Smooth muscle cell (in vitro differentiated cells): Measurements from ENCODE around the gene CCDC152. TPM values are rescaled to one million over a fixed set of nuclear protein-coding genes. Genes with fewer than 3 reads are reported as not detected.
"Not testable (repeated sequence)": the region's sequence is repeated elsewhere in the genome, so short reads cannot be mapped to it uniquely, and the experiment has no call there.

ENCODE experiments used
- DNase-seq: peaks from one replicate; lab custom pipeline; 2025; ENCODE audit not compliant: unreplicated experiment; lab: John Stamatoyannopoulos, UW
- H2AFZ ChIP-seq: fragments of 200-600 bp; sonication (generic); 2 replicates; pipeline ENCODE4 v1.6.0; 2016; ENCODE audit warnings: antibody characterized with exemption, low read depth, mild to moderate bottlenecking
- H3F3A ChIP-seq: fragments of 200-600 bp; sonication (generic); 2 replicates; pipeline ENCODE4 v1.6.0; 2017; ENCODE audit warnings: antibody characterized with exemption, low read depth
- H3K27ac ChIP-seq: fragments of 200-600 bp; sonication (generic); 2 replicates; pipeline ENCODE4 v1.5.1; 2016; ENCODE audit warnings: low read depth, mild to moderate bottlenecking
- H3K27me3 ChIP-seq: fragments of 200-600 bp; sonication (generic); 2 replicates; pipeline ENCODE4 v1.6.1; 2016; ENCODE audit warnings: low read depth, mild to moderate bottlenecking
- H3K36me3 ChIP-seq: fragments of 200-600 bp; sonication (generic); 2 replicates; pipeline ENCODE4 v1.5.1; 2016; ENCODE audit warnings: low read depth
- H3K4me1 ChIP-seq: fragments of 200-600 bp; sonication (generic); 2 replicates; pipeline ENCODE4 v1.5.1; 2016; ENCODE audit warnings: low read depth
- H3K4me2 ChIP-seq: fragments of 200-600 bp; sonication (generic); 2 replicates; pipeline ENCODE4 v1.6.0; 2016; ENCODE audit warnings: mild to moderate bottlenecking
- H3K4me3 ChIP-seq: fragments of 200-600 bp; sonication (generic); 2 replicates; pipeline ENCODE4 v1.5.1; 2016; ENCODE audit warnings: mild to moderate bottlenecking
- H3K79me2 ChIP-seq: fragments of 200-600 bp; sonication (generic); 2 replicates; pipeline ENCODE4 v1.6.0; 2016; ENCODE audit warnings: low read depth, mild to moderate bottlenecking
- H3K9ac ChIP-seq: fragments of 200-600 bp; sonication (generic); 2 replicates; pipeline ENCODE4 v1.6.0; 2016; ENCODE audit warnings: low read depth
- H3K9me3 ChIP-seq: fragments of 200-600 bp; sonication (generic); replicated peaks from 2 replicates; pipeline ENCODE4 v1.5.1; 2016; ENCODE audit warnings: low read depth
- H4K20me1 ChIP-seq: fragments of 200-600 bp; sonication (generic); 2 replicates; pipeline ENCODE4 v1.6.0; 2016; ENCODE audit warnings: low read depth
- CTCF ChIP-seq: fragments of 200-600 bp; sonication (generic); IDR thresholded peaks from 2 replicates; pipeline ENCODE4 v1.5.1; 2017; ENCODE audit warnings: borderline replicate concordance, mild to moderate bottlenecking, antibody characterized with exemption; ENCODE audit not compliant: insufficient read depth, poor library complexity, severe bottlenecking
- WGBS: methylation state at CpG from one replicate; pipeline ENCODE4 v1.1.7; 2016; ENCODE audit warnings: low lambda C conversion rate; 5-methylcytosine and 5-hydroxymethylcytosine counted together
- polyA plus RNA-seq: library from polyadenylated mRNA; unstranded; fragments of >200 nt; fragmentation: Nextera tagmentation; extraction: Ambion mirVana; gene quantifications from 2 replicates; pipeline ENCODE4 v1.2.1, GENCODE V29; 2016
- total RNA-seq: library from RNA; depleted of rRNA; stranded (reverse); fragments of >200 nt; gene quantifications from 2 replicates; pipeline ENCODE4 v1.2.3, GENCODE V29; 2014

Gene CCDC152
- total and polyA plus RNA-seq, 2 experiments from 2014 or later: 1.4 to 1.6 TPM

GRCh38 chr5:42840842-42841567 lies 84.4 kb downstream of the CCDC152 start:
- H3K27ac ChIP-seq: peak overlapping the region; percentile 12
- no peak overlapping the region for H3K4me3 ChIP-seq
- H2AFZ ChIP-seq: no peak overlapping the region
- no peaks in the 10 kb centered on the region for H3K36me3 ChIP-seq
- H3K79me2 ChIP-seq: no peaks in the 10 kb centered on the region
- WGBS: 93% methylated on average over 5 of the region's 5 CpGs
- no peak for TF ChIP-seq CTCF
- H3K4me1 ChIP-seq: no peaks in the 10 kb centered on the region
- H3K27me3 ChIP-seq: no peaks in the 10 kb centered on the region
- no peaks in the 10 kb centered on the region for H3F3A ChIP-seq
- H3K9me3 ChIP-seq: no peaks in the 10 kb centered on the region
- DNase-seq: no peak
- H3K9ac ChIP-seq: no peak overlapping the region
- H4K20me1 ChIP-seq: no peaks in the 10 kb centered on the region
- peak overlapping the region; percentile 66 for H3K4me2 ChIP-seq

- Histone ChIP-seq H3K4me2 (no peak overlapping the region), H3K9ac (no peak overlapping the region), H3K36me3 (no peaks in the 10 kb centered on the region), H2AFZ (no peak overlapping the region), H4K20me1 (no peaks in the 10 kb centered on the region), H3K4me3 (no peak overlapping the region), H3K27ac (no peak overlapping the region), H3K9me3 (no peaks in the 10 kb centered on the region), H3K27me3 (no peaks in the 10 kb centered on the region), H3K4me1 (no peaks in the 10 kb centered on the region), H3F3A (no peaks in the 10 kb centered on the region), H3K79me2 (no peaks in the 10 kb centered on the region)
- no peak for TF ChIP-seq CTCF
- DNase-seq: no peak
- 29% methylated on average over 4 of the region's 4 CpGs for WGBS
Observed at GRCh38 chr5:42842921-42843641, 86.5 kb downstream of the CCDC152 start.

DNA sequence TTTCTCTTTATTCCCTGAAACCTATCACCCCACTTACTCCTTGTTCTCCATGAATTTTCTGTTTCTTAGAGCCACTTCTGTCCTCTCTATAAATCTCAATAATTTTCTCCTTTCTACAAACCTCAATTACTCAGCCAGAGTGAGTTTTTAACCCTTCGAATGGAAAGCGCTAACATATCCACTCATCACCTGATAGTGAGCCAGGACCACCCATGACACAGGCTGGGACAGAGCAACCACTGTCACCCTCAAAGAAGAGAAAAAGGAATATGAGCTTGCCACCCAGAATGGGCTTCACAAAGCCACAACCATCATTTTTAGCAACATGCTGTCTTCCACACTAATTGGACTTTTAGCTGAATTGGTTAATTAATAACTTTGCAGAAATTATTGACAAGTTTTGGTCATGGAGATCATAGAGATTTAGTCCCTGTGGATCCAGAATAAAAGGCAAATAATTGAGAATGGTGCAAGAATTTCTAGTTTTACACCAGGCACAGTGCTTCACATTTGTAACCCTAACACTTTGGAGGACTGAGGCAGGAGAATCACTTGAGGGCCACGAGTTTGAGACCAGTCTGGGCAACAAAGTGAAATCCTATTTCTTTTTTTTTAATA lies 87.2 kb downstream of the CCDC152 start:
- no peak overlapping the region for H2AFZ ChIP-seq
- no peaks in the 10 kb centered on the region for H3K9me3 ChIP-seq
- no peak for TF ChIP-seq CTCF
- no peaks in the 10 kb centered on the region for H4K20me1 ChIP-seq
- no peaks in the 10 kb centered on the region for H3K79me2 ChIP-seq
- DNase-seq: no peak
- no peak overlapping the region for H3K9ac ChIP-seq
- H3K27me3 ChIP-seq: no peaks in the 10 kb centered on the region
- no peak overlapping the region for H3K4me3 ChIP-seq
- no peak overlapping the region for H3K4me2 ChIP-seq
- H3F3A ChIP-seq: no peaks in the 10 kb centered on the region
- H3K27ac ChIP-seq: no peak overlapping the region
- 86% methylated on average over 3 of the region's 3 CpGs for WGBS
- H3K36me3 ChIP-seq: no peaks in the 10 kb centered on the region
- H3K4me1 ChIP-seq: no peaks in the 10 kb centered on the region

DNA sequence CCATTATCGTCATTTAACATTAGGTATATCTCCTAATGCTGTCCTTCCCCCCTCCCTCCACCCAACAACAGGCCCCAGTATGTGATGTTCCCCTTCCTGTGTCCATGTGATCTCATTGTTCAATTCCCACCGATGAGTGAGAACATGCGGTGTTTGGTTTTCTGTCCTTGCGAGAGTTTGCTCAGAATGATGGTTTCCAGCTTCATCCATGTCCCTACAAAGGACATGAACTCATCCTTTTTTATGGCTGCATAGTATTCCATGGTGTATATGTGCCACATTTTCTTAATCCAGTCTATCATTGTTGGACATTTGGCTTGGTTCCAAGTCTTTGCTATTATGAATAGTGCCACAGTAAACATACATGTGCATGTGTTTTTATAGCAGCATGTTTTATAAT lies 87.8 kb downstream of the CCDC152 start:
- H3K27me3 ChIP-seq, H3K36me3 ChIP-seq, H3K27ac ChIP-seq, H3K4me1 ChIP-seq, H2AFZ ChIP-seq, H3K79me2 ChIP-seq, DNase-seq, H3F3A ChIP-seq, H3K9ac ChIP-seq, H3K9me3 ChIP-seq, H3K4me3 ChIP-seq, H3K4me2 ChIP-seq, H4K20me1 ChIP-seq: not testable (repeated sequence)
- 98% methylated on average over 4 of the region's 4 CpGs for WGBS
